GM23338 (cell line): Measurements from ENCODE around the gene GTF3C6. TPM values are rescaled to one million over a fixed set of nuclear protein-coding genes. Genes with fewer than 3 reads are reported as not detected.

ENCODE experiments used
- ATAC-seq: fragments of 200-7000 bp; cut with Tn5 transposase; 3 replicates; pipeline ENCODE4 v1.9.1; 2020
- DNase-seq: peaks from one replicate; pipeline ENCODE4 v3.0.0-alpha.2; 2015; ENCODE audit warnings: low spot score
- H2AFZ ChIP-seq: fragments of 200-600 bp; sonication (generic); 2 replicates; pipeline ENCODE4 v1.8.0; 2016; ENCODE audit warnings: antibody characterized with exemption, mild to moderate bottlenecking, moderate library complexity
- H3F3A ChIP-seq: fragments of 200-600 bp; sonication (generic); replicated peaks from 2 replicates; pipeline ENCODE4 v1.8.0; 2017; ENCODE audit warnings: antibody characterized with exemption, mixed run types, low read depth
- H3K27ac ChIP-seq: fragments of 200-600 bp; sonication (generic); 2 replicates; pipeline ENCODE4 v1.6.1; 2016; ENCODE audit warnings: low read depth
- H3K27me3 ChIP-seq: fragments of 200-600 bp; sonication (generic); 2 replicates; pipeline ENCODE4 v1.8.0; 2016; ENCODE audit warnings: mild to moderate bottlenecking, mixed run types, moderate library complexity; ENCODE audit not compliant: insufficient read depth
- H3K36me3 ChIP-seq: fragments of 200-600 bp; sonication (generic); 2 replicates; pipeline ENCODE4 v1.8.0; 2016; ENCODE audit warnings: mild to moderate bottlenecking; ENCODE audit not compliant: insufficient read depth
- H3K4me1 ChIP-seq: fragments of 200-600 bp; sonication (generic); 2 replicates; pipeline ENCODE4 v1.8.0; 2016; ENCODE audit warnings: mild to moderate bottlenecking, moderate library complexity; ENCODE audit not compliant: insufficient read depth
- H3K4me2 ChIP-seq: fragments of 200-600 bp; sonication (generic); 2 replicates; pipeline ENCODE4 v1.7.1; 2017; ENCODE audit warnings: mixed run types
- H3K4me3 ChIP-seq: fragments of 200-600 bp; sonication (generic); 2 replicates; pipeline ENCODE4 v1.6.1; 2016; ENCODE audit warnings: mixed run types
- H3K79me2 ChIP-seq: fragments of 200-600 bp; sonication (generic); replicated peaks from 2 replicates; pipeline ENCODE4 v1.8.0; 2017; ENCODE audit warnings: mild to moderate bottlenecking; ENCODE audit not compliant: insufficient read depth
- H3K9me2 ChIP-seq: fragments of 200-600 bp; sonication (generic); 2 replicates; pipeline ENCODE4 v1.8.0; 2017; ENCODE audit not compliant: insufficient read depth
- H4K20me1 ChIP-seq: fragments of 200-600 bp; sonication (generic); replicated peaks from 2 replicates; pipeline ENCODE4 v1.8.0; 2017; ENCODE audit warnings: mild to moderate bottlenecking; ENCODE audit not compliant: insufficient read depth
- H3K27ac Mint-ChIP-seq: 2 replicates; pipeline ENCODE4 v1.8.0; 2020; ENCODE audit warnings: inconsistent platforms, mild to moderate bottlenecking, moderate library complexity, mixed read lengths
- H3K27me3 Mint-ChIP-seq: 3 replicates; pipeline ENCODE4 v1.8.0; 2022; ENCODE audit warnings: low read depth, mild to moderate bottlenecking, moderate library complexity, mixed read lengths, inconsistent platforms; ENCODE audit not compliant: insufficient read depth, poor library complexity
- H3K36me3 Mint-ChIP-seq: 3 replicates; pipeline ENCODE4 v1.8.0; 2021; ENCODE audit warnings: low read depth, mild to moderate bottlenecking, inconsistent platforms, moderate library complexity, mixed read lengths
- H3K4me1 Mint-ChIP-seq: 3 replicates; pipeline ENCODE4 v1.8.0; 2020; ENCODE audit warnings: mild to moderate bottlenecking, inconsistent platforms, mixed read lengths
- H3K4me3 Mint-ChIP-seq: 3 replicates; pipeline ENCODE4 v1.8.0; 2021; ENCODE audit warnings: moderate library complexity, mild to moderate bottlenecking, inconsistent platforms, mixed read lengths
- H3K9me3 Mint-ChIP-seq: 3 replicates; pipeline ENCODE4 v1.8.0; 2020; ENCODE audit warnings: moderate library complexity, mild to moderate bottlenecking, inconsistent platforms, mixed read lengths
- CREB1 ChIP-seq: fragments of 250-450 bp; sonication (Bioruptor Pico); IDR thresholded peaks from 2 replicates; pipeline ENCODE4 v1.5.0; 2020; ENCODE audit warnings: low read depth, mild to moderate bottlenecking, moderate library complexity
- EZH2 ChIP-seq: fragments of 200-600 bp; sonication (generic); IDR thresholded peaks from one replicate; pipeline ENCODE4 v1.8.0; 2017; ENCODE audit warnings: antibody characterized with exemption, mild to moderate bottlenecking, low read depth; ENCODE audit not compliant: unreplicated experiment
- EZH2phosphoT487 ChIP-seq: fragments of 200-600 bp; sonication (generic); IDR thresholded peaks from one replicate; pipeline ENCODE4 v1.8.1; 2018; ENCODE audit warnings: antibody characterized with exemption; ENCODE audit not compliant: unreplicated experiment
- JUNB ChIP-seq: IDR thresholded peaks from one replicate; pipeline ENCODE4 v1.6.1; 2016; ENCODE audit warnings: antibody characterized with exemption; ENCODE audit not compliant: unreplicated experiment
- NANOG ChIP-seq: IDR thresholded peaks from 2 replicates; pipeline ENCODE4 v1.6.1; 2016; ENCODE audit warnings: antibody characterized with exemption, borderline replicate concordance
- POLR2AphosphoS5 ChIP-seq: IDR thresholded peaks from 2 replicates; pipeline ENCODE4 v1.6.1; 2016; ENCODE audit warnings: antibody characterized with exemption, low read depth
- STAT1 ChIP-seq: IDR thresholded peaks from one replicate; pipeline ENCODE4 v1.6.1; 2016; ENCODE audit warnings: antibody characterized with exemption; ENCODE audit not compliant: unreplicated experiment
- ZNF114 ChIP-seq: fragments of 250-450 bp; sonication (Bioruptor Pico); IDR thresholded peaks from 2 replicates; pipeline ENCODE4 v1.5.0; 2020; ENCODE audit warnings: mild to moderate bottlenecking, moderate library complexity
- ZNF331 ChIP-seq: fragments of 250-450 bp; sonication (Bioruptor Pico); IDR thresholded peaks from 2 replicates; pipeline ENCODE4 v1.5.0; 2020; ENCODE audit warnings: low read depth, mild to moderate bottlenecking, moderate library complexity
- polyA plus RNA-seq: library from polyadenylated mRNA; unstranded; fragments of >200 nt; fragmentation: Nextera tagmentation; extraction: Ambion mirVana; gene quantifications from 2 replicates; pipeline ENCODE4 v1.2.1, GENCODE V29; 2016
- total RNA-seq: library from RNA; depleted of rRNA; stranded (reverse); fragments of >200 nt; shearing (Covaris generic); gene quantifications from 2 replicates; pipeline ENCODE4 v1.2.3, GENCODE V29; 2014
- TF ChIP-seq, protein P1 (sequence below): IDR thresholded peaks from one replicate; pipeline ENCODE4 v1.6.1; 2018; ENCODE audit warnings: antibody characterized with exemption; ENCODE audit not compliant: unreplicated experiment
- TF ChIP-seq, protein P2 (sequence below), 2 experiments: fragments of 200-600 bp in 1 of 2; sonication (generic) in 1 of 2; conservative IDR thresholded peaks; 2 replicates each; pipeline versions ENCODE4 v1.5.1 to v1.6.1; 2016 to 2017; ENCODE audit warnings: antibody characterized with exemption in 2 of 2, low read depth in 2 of 2, mild to moderate bottlenecking in 2 of 2, moderate library complexity in 1 of 2
- TF ChIP-seq, protein P3 (sequence below): fragments of 250-450 bp; sonication (Bioruptor Pico); IDR thresholded peaks from 2 replicates; pipeline ENCODE4 v1.5.0; 2020; ENCODE audit warnings: mild to moderate bottlenecking, moderate library complexity

Gene GTF3C6
- total and polyA plus RNA-seq, 2 experiments from 2014 or later = 41.2 to 245 TPM

GRCh38 chr6:110934381-110934898, 24.1 kb upstream of the GTF3C6 start (continued):
- TF ChIP-seq, protein P1, sequence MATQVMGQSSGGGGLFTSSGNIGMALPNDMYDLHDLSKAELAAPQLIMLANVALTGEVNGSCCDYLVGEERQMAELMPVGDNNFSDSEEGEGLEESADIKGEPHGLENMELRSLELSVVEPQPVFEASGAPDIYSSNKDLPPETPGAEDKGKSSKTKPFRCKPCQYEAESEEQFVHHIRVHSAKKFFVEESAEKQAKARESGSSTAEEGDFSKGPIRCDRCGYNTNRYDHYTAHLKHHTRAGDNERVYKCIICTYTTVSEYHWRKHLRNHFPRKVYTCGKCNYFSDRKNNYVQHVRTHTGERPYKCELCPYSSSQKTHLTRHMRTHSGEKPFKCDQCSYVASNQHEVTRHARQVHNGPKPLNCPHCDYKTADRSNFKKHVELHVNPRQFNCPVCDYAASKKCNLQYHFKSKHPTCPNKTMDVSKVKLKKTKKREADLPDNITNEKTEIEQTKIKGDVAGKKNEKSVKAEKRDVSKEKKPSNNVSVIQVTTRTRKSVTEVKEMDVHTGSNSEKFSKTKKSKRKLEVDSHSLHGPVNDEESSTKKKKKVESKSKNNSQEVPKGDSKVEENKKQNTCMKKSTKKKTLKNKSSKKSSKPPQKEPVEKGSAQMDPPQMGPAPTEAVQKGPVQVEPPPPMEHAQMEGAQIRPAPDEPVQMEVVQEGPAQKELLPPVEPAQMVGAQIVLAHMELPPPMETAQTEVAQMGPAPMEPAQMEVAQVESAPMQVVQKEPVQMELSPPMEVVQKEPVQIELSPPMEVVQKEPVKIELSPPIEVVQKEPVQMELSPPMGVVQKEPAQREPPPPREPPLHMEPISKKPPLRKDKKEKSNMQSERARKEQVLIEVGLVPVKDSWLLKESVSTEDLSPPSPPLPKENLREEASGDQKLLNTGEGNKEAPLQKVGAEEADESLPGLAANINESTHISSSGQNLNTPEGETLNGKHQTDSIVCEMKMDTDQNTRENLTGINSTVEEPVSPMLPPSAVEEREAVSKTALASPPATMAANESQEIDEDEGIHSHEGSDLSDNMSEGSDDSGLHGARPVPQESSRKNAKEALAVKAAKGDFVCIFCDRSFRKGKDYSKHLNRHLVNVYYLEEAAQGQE = no peak

- no peaks in the 10 kb centered on the region for H3K9me2 ChIP-seq
- H3K4me1 ChIP-seq = no peaks in the 10 kb centered on the region
- H3K36me3 Mint-ChIP-seq = no peaks in the 10 kb centered on the region
- H3F3A ChIP-seq = no peaks in the 10 kb centered on the region
- H2AFZ ChIP-seq = no peak overlapping the region
- peaks cover 2% of the 10 kb centered on the region for H3K27me3 Mint-ChIP-seq
- H3K4me3 ChIP-seq = no peak overlapping the region
- H3K79me2 ChIP-seq = no peaks in the 10 kb centered on the region
- no peak overlapping the region for H3K4me2 ChIP-seq
- H3K36me3 ChIP-seq = no peaks in the 10 kb centered on the region
- H3K27me3 ChIP-seq = no peaks in the 10 kb centered on the region
- H3K27ac ChIP-seq = no peak overlapping the region
- H3K4me1 Mint-ChIP-seq = no peaks in the 10 kb centered on the region
- no peak for DNase-seq
- no peak overlapping the region for H3K4me3 Mint-ChIP-seq
- no peak overlapping the region for H3K27ac Mint-ChIP-seq
- no peaks in the 10 kb centered on the region for H3K9me3 Mint-ChIP-seq
- H4K20me1 ChIP-seq = no peaks in the 10 kb centered on the region
- ATAC-seq = no peak
- no peak for TF ChIP-seq ZNF331 (CRISPR knock-in tag)
- TF ChIP-seq, protein P2, sequence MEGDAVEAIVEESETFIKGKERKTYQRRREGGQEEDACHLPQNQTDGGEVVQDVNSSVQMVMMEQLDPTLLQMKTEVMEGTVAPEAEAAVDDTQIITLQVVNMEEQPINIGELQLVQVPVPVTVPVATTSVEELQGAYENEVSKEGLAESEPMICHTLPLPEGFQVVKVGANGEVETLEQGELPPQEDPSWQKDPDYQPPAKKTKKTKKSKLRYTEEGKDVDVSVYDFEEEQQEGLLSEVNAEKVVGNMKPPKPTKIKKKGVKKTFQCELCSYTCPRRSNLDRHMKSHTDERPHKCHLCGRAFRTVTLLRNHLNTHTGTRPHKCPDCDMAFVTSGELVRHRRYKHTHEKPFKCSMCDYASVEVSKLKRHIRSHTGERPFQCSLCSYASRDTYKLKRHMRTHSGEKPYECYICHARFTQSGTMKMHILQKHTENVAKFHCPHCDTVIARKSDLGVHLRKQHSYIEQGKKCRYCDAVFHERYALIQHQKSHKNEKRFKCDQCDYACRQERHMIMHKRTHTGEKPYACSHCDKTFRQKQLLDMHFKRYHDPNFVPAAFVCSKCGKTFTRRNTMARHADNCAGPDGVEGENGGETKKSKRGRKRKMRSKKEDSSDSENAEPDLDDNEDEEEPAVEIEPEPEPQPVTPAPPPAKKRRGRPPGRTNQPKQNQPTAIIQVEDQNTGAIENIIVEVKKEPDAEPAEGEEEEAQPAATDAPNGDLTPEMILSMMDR (conservative IDR thresholded peaks at IDR 0.05; ENCODE audit: low read depth in 2 of 2) = no peak
- TF ChIP-seq ZNF114 (CRISPR knock-in tag) = no peak
- TF ChIP-seq EZH2phosphoT487 = no peak
- no peak for TF ChIP-seq NANOG
- no peak for TF ChIP-seq JUNB
- TF ChIP-seq POLR2AphosphoS5 = no peak
- TF ChIP-seq EZH2 = no peak
- TF ChIP-seq, protein P3, sequence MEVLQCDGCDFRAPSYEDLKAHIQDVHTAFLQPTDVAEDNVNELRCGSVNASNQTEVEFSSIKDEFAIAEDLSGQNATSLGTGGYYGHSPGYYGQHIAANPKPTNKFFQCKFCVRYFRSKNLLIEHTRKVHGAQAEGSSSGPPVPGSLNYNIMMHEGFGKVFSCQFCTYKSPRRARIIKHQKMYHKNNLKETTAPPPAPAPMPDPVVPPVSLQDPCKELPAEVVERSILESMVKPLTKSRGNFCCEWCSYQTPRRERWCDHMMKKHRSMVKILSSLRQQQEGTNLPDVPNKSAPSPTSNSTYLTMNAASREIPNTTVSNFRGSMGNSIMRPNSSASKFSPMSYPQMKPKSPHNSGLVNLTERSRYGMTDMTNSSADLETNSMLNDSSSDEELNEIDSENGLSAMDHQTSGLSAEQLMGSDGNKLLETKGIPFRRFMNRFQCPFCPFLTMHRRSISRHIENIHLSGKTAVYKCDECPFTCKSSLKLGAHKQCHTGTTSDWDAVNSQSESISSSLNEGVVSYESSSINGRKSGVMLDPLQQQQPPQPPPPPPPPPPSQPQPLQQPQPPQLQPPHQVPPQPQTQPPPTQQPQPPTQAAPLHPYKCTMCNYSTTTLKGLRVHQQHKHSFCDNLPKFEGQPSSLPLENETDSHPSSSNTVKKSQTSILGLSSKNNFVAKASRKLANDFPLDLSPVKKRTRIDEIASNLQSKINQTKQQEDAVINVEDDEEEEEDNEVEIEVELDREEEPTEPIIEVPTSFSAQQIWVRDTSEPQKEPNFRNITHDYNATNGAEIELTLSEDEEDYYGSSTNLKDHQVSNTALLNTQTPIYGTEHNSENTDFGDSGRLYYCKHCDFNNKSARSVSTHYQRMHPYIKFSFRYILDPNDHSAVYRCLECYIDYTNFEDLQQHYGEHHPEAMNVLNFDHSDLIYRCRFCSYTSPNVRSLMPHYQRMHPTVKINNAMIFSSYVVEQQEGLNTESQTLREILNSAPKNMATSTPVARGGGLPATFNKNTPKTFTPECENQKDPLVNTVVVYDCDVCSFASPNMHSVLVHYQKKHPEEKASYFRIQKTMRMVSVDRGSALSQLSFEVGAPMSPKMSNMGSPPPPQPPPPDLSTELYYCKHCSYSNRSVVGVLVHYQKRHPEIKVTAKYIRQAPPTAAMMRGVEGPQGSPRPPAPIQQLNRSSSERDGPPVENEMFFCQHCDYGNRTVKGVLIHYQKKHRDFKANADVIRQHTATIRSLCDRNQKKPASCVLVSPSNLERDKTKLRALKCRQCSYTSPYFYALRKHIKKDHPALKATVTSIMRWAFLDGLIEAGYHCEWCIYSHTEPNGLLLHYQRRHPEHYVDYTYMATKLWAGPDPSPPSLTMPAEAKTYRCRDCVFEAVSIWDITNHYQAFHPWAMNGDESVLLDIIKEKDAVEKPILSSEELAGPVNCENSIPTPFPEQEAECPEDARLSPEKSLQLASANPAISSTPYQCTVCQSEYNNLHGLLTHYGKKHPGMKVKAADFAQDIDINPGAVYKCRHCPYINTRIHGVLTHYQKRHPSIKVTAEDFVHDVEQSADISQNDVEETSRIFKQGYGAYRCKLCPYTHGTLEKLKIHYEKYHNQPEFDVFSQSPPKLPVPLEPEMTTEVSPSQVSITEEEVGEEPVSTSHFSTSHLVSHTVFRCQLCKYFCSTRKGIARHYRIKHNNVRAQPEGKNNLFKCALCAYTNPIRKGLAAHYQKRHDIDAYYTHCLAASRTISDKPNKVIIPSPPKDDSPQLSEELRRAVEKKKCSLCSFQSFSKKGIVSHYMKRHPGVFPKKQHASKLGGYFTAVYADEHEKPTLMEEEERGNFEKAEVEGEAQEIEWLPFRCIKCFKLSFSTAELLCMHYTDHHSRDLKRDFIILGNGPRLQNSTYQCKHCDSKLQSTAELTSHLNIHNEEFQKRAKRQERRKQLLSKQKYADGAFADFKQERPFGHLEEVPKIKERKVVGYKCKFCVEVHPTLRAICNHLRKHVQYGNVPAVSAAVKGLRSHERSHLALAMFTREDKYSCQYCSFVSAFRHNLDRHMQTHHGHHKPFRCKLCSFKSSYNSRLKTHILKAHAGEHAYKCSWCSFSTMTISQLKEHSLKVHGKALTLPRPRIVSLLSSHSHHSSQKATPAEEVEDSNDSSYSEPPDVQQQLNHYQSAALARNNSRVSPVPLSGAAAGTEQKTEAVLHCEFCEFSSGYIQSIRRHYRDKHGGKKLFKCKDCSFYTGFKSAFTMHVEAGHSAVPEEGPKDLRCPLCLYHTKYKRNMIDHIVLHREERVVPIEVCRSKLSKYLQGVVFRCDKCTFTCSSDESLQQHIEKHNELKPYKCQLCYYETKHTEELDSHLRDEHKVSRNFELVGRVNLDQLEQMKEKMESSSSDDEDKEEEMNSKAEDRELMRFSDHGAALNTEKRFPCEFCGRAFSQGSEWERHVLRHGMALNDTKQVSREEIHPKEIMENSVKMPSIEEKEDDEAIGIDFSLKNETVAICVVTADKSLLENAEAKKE = no peak
- TF ChIP-seq STAT1 = no peak
- TF ChIP-seq CREB1 = no peak
Observed at GRCh38 chr6:110935171-110935570, 23.3 kb upstream of the GTF3C6 start.
